KMS-11 (cell line): Measurements from ENCODE around the gene MAP3K10.

Source experiments
- H2AFZ ChIP-seq: fragments of 200-600 bp; sonication (generic); 2 replicates; pipeline ENCODE4 v1.6.1; 2016; ENCODE audit warnings: antibody characterized with exemption, mixed run types, low read depth
- H3K27ac ChIP-seq: fragments of 200-600 bp; sonication (generic); 2 replicates; pipeline ENCODE4 v1.6.1; 2016; ENCODE audit warnings: mild to moderate bottlenecking, mixed run types
- H3K27me3 ChIP-seq: fragments of 200-600 bp; sonication (generic); 2 replicates; pipeline ENCODE4 v1.6.1; 2017; ENCODE audit warnings: mild to moderate bottlenecking, low read depth, mixed run types, moderate library complexity; ENCODE audit not compliant: insufficient read depth
- H3K36me3 ChIP-seq: fragments of 200-600 bp; sonication (generic); 2 replicates; pipeline ENCODE4 v1.6.1; 2017; ENCODE audit warnings: mild to moderate bottlenecking, mixed run types; ENCODE audit not compliant: insufficient read depth
- H3K4me1 ChIP-seq: fragments of 200-600 bp; sonication (generic); 2 replicates; pipeline ENCODE4 v1.6.1; 2016; ENCODE audit warnings: mild to moderate bottlenecking, low read depth, mixed run types; ENCODE audit not compliant: poor library complexity, severe bottlenecking
- H3K4me2 ChIP-seq: fragments of 200-600 bp; sonication (generic); 2 replicates; pipeline ENCODE4 v1.7.0; 2016; ENCODE audit warnings: mild to moderate bottlenecking, mixed run types
- H3K4me3 ChIP-seq: fragments of 200-600 bp; sonication (generic); IDR thresholded peaks from 2 replicates; pipeline ENCODE4 v1.6.1; 2017; ENCODE audit warnings: low read depth, low read length, mixed read lengths; ENCODE audit not compliant: insufficient read depth
- H3K79me2 ChIP-seq: fragments of 200-600 bp; sonication (generic); 2 replicates; pipeline ENCODE4 v1.6.1; 2016; ENCODE audit warnings: low read depth, mixed run types; ENCODE audit not compliant: insufficient read depth
- H3K9ac ChIP-seq: fragments of 200-600 bp; sonication (generic); 2 replicates; pipeline ENCODE4 v1.6.1; 2016; ENCODE audit warnings: mild to moderate bottlenecking, mixed run types
- H4K20me1 ChIP-seq: fragments of 200-600 bp; sonication (generic); 2 replicates; pipeline ENCODE4 v1.6.1; 2016; ENCODE audit warnings: mild to moderate bottlenecking, mixed run types; ENCODE audit not compliant: insufficient read depth
- CTCF ChIP-seq: fragments of 200-600 bp; sonication (generic); conservative IDR thresholded peaks from 2 replicates; pipeline ENCODE4 v1.6.1; 2017; ENCODE audit warnings: low read depth, mild to moderate bottlenecking, antibody characterized with exemption, low read length, moderate library complexity, mixed read lengths

MAP3K10 gene

GRCh38 chr19:40190891-40191835 lies at the start of gene MAP3K10:
TSS of gene MAP3K10 (plus strand) at chr19:40191426. CDS start at chr19:40192032, 606 bp downstream.
- peak within 1 kb of the TSS; percentile 77 for H3K4me2 ChIP-seq
- no peaks in the 10 kb centered on the region for H4K20me1 ChIP-seq
- no peaks in the 10 kb centered on the region for H3K27me3 ChIP-seq
- TF ChIP-seq CTCF: no peak
- no peaks in the 10 kb centered on the region for H3K4me1 ChIP-seq
- H3K79me2 ChIP-seq: no peaks in the 10 kb centered on the region
- H3K27ac ChIP-seq: peak within 1 kb of the TSS; percentile 55
- H3K9ac ChIP-seq: peak within 1 kb of the TSS; percentile 70
- no peak within 1 kb of the TSS for H3K4me3 ChIP-seq
- H2AFZ ChIP-seq: peak within 1 kb of the TSS; percentile 100
- H3K36me3 ChIP-seq: no peaks in the 10 kb centered on the region

- Histone ChIP-seq H3K27me3 (no peaks in the 10 kb centered on the region), H3K4me2 (no peak overlapping the region), H3K27ac (no peak overlapping the region), H2AFZ (no peak overlapping the region), H3K4me3 (no peak overlapping the region), H3K4me1 (peaks cover 36% of the 10 kb centered on the region), H4K20me1 (no peaks in the 10 kb centered on the region), H3K36me3 (no peaks in the 10 kb centered on the region), H3K9ac (no peak overlapping the region), H3K79me2 (no peaks in the 10 kb centered on the region)
- no peak for TF ChIP-seq CTCF
These were observed 49.7 kb upstream of the MAP3K10 start for GRCh38 chr19:40141551-40141950.

GRCh38 chr19:40143612-40144011 lies 47.6 kb upstream of the MAP3K10 start:
- peak overlapping the region; percentile 21; the same call in 1 of the 2 replicates for H3K9ac ChIP-seq
- H3K27ac ChIP-seq: peak overlapping the region; percentile 56
- H3K4me1 ChIP-seq: peaks cover 43% of the 10 kb centered on the region
- no peaks in the 10 kb centered on the region for H3K79me2 ChIP-seq
- no peak overlapping the region for H3K4me3 ChIP-seq
- no peaks in the 10 kb centered on the region for H3K27me3 ChIP-seq
- no peaks in the 10 kb centered on the region for H3K36me3 ChIP-seq
- TF ChIP-seq CTCF: no peak
- H3K4me2 ChIP-seq: peak overlapping the region; percentile 80
- H2AFZ ChIP-seq: peak overlapping the region; percentile 81; the same call in 1 of the 2 replicates
- no peaks in the 10 kb centered on the region for H4K20me1 ChIP-seq

- no peak for TF ChIP-seq CTCF
- Histone ChIP-seq H3K4me3 (no peak overlapping the region), H2AFZ (peak overlapping the region; percentile 81), H3K79me2 (no peaks in the 10 kb centered on the region), H3K9ac (peak overlapping the region; percentile 21; the same call in 1 of the 2 replicates), H4K20me1 (no peaks in the 10 kb centered on the region), H3K27me3 (no peaks in the 10 kb centered on the region), H3K4me1 (peaks cover 43% of the 10 kb centered on the region), H3K36me3 (no peaks in the 10 kb centered on the region), H3K4me2 (peak overlapping the region; percentile 80), H3K27ac (peak overlapping the region; percentile 56)
These were observed 47.1 kb upstream of the MAP3K10 start for GRCh38 chr19:40144151-40144550.
